CD4-positive, alpha-beta T cell treated with Interferon gamma for 1 hour (primary cell): ENCODE data around the gene MEIOB.

Source experiments
- DNase-seq: peaks from one replicate; pipeline ENCODE4 v3.0.0-alpha.2; 2020

MEIOB gene

GRCh38 chr16:1785846-1786170 lies 86.2 kb downstream of the MEIOB start:
- no peak for DNase-seq

- DNase-seq: no peak
Measured at GRCh38 chr16:1784977-1785845, 86.8 kb downstream of the MEIOB start.
